ENCODE measurements around the gene RPL38.

The RPL38 gene

DNA sequence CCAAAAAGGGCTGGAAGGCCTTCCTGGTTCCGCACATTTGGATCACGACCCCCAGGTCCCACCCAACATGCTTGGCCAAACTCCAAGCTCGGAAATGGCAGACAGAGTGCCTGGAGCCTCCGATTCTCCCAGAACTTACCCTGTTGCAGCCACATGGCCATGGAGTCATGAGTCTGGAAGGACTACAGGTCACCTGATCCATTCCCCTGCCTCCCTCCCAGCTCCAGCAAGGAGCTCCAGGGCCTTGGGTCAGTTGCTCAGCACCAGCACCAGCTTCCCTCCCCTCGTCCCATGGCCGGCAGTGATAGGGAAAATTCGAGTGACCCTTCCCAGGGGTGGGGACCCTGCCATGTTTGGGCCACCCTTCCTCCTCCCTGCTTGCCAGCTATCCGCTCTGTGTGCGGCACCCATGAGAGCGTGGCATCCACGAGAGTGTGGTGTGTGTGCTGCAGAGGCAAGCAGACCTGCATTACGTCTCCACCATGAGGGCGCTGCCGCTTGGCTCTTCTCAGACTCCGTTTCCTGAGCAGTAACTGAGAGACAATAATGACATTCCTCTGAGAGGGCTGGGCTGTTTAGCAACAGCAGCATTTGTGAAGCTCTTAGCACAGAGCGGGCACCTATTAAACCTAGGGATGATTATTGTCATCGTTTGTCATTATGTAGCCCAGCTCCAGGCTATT, 21.3 kb upstream of the RPL38 start:
- H4K20me1 ChIP-seq (ENCODE audit: insufficient read depth, low read length) = no peaks in the 10 kb centered on the region; the same call in 1 of the 2 replicates
- H3K4me2 ChIP-seq (ENCODE audit: insufficient read depth, low read length) = no peak overlapping the region
- H3K4me3 ChIP-seq (ENCODE audit: low read depth in 1 of 2, low read length in 2 of 2) = no peak overlapping the region
- H3K9me3 ChIP-seq (ENCODE audit: insufficient read depth, low read length, severe bottlenecking) = no peaks in the 10 kb centered on the region
- H3K27me3 ChIP-seq (ENCODE audit: insufficient read depth, low read length, poor library complexity) = peaks cover 11% of the 10 kb centered on the region
- DNase-seq = no peak
- no peaks in the 10 kb centered on the region for H3K79me2 ChIP-seq (ENCODE audit: insufficient read depth, low read length)
- H3K4me1 ChIP-seq (ENCODE audit: insufficient read depth, low read length) = no peaks in the 10 kb centered on the region
- no peaks in the 10 kb centered on the region for H3K36me3 ChIP-seq (ENCODE audit: insufficient read depth, low read length)
- no peak for ATAC-seq (ENCODE audit: insufficient read depth, low read depth)
- H2AFZ ChIP-seq (ENCODE audit: low read depth, low read length) = no peak overlapping the region
- H3K27ac ChIP-seq (ENCODE audit: low read length) = no peak overlapping the region
- no peak overlapping the region for H3K9ac ChIP-seq (ENCODE audit: low read depth, low read length)
- no peak for TF ChIP-seq EZH2 (IDR thresholded peaks at IDR 0.05; ENCODE audit: borderline replicate concordance, low read depth, low read length, severe bottlenecking)
- TF ChIP-seq, protein P1, sequence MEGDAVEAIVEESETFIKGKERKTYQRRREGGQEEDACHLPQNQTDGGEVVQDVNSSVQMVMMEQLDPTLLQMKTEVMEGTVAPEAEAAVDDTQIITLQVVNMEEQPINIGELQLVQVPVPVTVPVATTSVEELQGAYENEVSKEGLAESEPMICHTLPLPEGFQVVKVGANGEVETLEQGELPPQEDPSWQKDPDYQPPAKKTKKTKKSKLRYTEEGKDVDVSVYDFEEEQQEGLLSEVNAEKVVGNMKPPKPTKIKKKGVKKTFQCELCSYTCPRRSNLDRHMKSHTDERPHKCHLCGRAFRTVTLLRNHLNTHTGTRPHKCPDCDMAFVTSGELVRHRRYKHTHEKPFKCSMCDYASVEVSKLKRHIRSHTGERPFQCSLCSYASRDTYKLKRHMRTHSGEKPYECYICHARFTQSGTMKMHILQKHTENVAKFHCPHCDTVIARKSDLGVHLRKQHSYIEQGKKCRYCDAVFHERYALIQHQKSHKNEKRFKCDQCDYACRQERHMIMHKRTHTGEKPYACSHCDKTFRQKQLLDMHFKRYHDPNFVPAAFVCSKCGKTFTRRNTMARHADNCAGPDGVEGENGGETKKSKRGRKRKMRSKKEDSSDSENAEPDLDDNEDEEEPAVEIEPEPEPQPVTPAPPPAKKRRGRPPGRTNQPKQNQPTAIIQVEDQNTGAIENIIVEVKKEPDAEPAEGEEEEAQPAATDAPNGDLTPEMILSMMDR (IDR thresholded peaks at IDR 0.05; ENCODE audit: borderline replicate concordance, extremely low read depth, low read length, poor library complexity, severe bottlenecking) = no peak

DNA sequence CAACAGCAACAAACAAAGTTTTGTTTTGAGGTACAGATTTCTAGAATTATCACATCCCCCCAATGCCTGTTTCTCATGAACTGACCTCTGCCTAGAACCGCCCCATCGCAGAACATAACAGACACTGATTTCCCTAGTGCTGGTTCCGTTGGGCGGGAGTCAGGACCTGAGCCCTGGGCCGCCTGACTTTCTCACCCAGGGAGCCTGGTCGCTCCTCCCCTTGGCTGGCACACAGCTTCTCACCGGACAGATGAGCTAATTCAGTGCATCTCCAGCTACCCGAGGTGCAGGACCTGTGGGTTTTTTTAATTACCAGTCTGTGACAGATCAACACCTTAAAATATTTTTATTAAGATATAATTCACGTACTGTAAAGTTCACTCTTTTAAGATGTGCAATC, 20.1 kb upstream of the RPL38 start:
- H3K36me3 ChIP-seq (ENCODE audit: insufficient read depth, low read length) = no peaks in the 10 kb centered on the region
- no peaks in the 10 kb centered on the region for H3K9me3 ChIP-seq (ENCODE audit: insufficient read depth, low read length, severe bottlenecking)
- no peaks in the 10 kb centered on the region for H3K4me1 ChIP-seq (ENCODE audit: insufficient read depth, low read length)
- H3K27me3 ChIP-seq (ENCODE audit: insufficient read depth, low read length, poor library complexity) = peaks cover 8% of the 10 kb centered on the region
- ATAC-seq (ENCODE audit: insufficient read depth, low read depth) (no peak), DNase-seq (no peak)
- no peaks in the 10 kb centered on the region; the same call in 1 of the 2 replicates for H4K20me1 ChIP-seq (ENCODE audit: insufficient read depth, low read length)
- H3K27ac ChIP-seq (ENCODE audit: low read length) = no peak overlapping the region
- H2AFZ ChIP-seq (ENCODE audit: low read depth, low read length) = no peak overlapping the region
- H3K4me3 ChIP-seq (ENCODE audit: low read depth in 1 of 2, low read length in 2 of 2) = no peak overlapping the region
- no peak overlapping the region for H3K9ac ChIP-seq (ENCODE audit: low read depth, low read length)
- H3K79me2 ChIP-seq (ENCODE audit: insufficient read depth, low read length) = no peaks in the 10 kb centered on the region
- H3K4me2 ChIP-seq (ENCODE audit: insufficient read depth, low read length) = no peak overlapping the region
- TF ChIP-seq, protein P1 (IDR thresholded peaks at IDR 0.05; ENCODE audit: borderline replicate concordance, extremely low read depth, low read length, poor library complexity, severe bottlenecking) = no peak
- no peak for TF ChIP-seq EZH2 (IDR thresholded peaks at IDR 0.05; ENCODE audit: borderline replicate concordance, low read depth, low read length, severe bottlenecking)

DNA sequence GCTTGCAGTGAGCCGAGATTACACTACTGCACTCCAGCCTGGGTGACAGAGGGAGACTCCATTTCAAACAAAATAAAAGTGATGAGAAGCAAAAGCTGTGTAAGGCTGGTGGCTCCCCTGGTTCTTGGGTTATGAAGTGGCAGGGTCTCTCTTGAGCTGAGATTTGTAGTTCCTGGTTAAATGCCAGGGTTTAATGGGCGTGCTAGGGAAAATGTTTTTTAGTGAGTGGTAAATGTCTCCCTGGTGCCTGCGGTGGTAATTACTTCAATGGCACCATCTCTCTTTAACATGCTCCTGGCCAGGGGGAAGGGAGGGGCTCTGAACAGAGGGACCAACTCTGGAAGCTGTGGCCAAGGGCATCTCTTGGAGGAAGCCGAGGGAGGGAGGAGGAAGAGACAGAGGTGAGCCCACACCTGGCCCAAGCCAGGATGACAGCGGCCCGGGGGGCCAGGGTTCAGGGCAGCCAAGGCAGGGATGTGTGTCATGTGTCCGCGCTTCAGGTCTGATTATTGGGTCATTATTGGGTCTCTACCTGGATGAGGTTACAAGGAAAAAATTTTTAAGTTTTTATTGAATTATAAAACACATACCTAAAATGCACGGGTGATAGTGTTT, 17.8 kb upstream of the RPL38 start:
- Histone ChIP-seq H3K4me3 (ENCODE audit: low read depth in 1 of 2, low read length in 2 of 2) (no peak overlapping the region), H2AFZ (ENCODE audit: low read depth, low read length) (no peak overlapping the region), H3K36me3 (ENCODE audit: insufficient read depth, low read length) (no peaks in the 10 kb centered on the region), H3K79me2 (ENCODE audit: insufficient read depth, low read length) (no peaks in the 10 kb centered on the region), H3K27me3 (ENCODE audit: insufficient read depth, low read length, poor library complexity) (peaks cover 7% of the 10 kb centered on the region), H3K4me2 (ENCODE audit: insufficient read depth, low read length) (no peak overlapping the region), H3K9me3 (ENCODE audit: insufficient read depth, low read length, severe bottlenecking) (no peaks in the 10 kb centered on the region), H3K4me1 (ENCODE audit: insufficient read depth, low read length) (no peaks in the 10 kb centered on the region), H4K20me1 (ENCODE audit: insufficient read depth, low read length) (no peaks in the 10 kb centered on the region; the same call in 1 of the 2 replicates), H3K9ac (ENCODE audit: low read depth, low read length) (no peak overlapping the region), H3K27ac (ENCODE audit: low read length) (no peak overlapping the region)
- ATAC-seq (ENCODE audit: insufficient read depth, low read depth) (no peak), DNase-seq (no peak)
- no peak for TF ChIP-seq EZH2 (IDR thresholded peaks at IDR 0.05; ENCODE audit: borderline replicate concordance, low read depth, low read length, severe bottlenecking)
- TF ChIP-seq, protein P1 (IDR thresholded peaks at IDR 0.05; ENCODE audit: borderline replicate concordance, extremely low read depth, low read length, poor library complexity, severe bottlenecking) = no peak
